Cardiac muscle cell (in vitro differentiated cells and primary cell): ENCODE data around the gene OXLD1. TPM values are rescaled to one million over a fixed set of nuclear protein-coding genes. Genes with fewer than 3 reads are reported as not detected.

ENCODE experiments used
- DNase-seq, 2 donors: peaks; one replicate each; pipeline versions ENCODE4 v3.0.0 to v3.0.0-alpha.2; 2010 to 2017; ENCODE audit warnings: low read depth in 1 of 2, low spot score in 1 of 2
- H3K27ac ChIP-seq: fragments of 200-600 bp; sonication (generic); 2 replicates; pipeline ENCODE4 v1.5.1; 2016
- H3K27me3 ChIP-seq: fragments of 200-600 bp; sonication (generic); 2 replicates; pipeline ENCODE4 v1.6.0; 2016; ENCODE audit warnings: control low read depth
- H3K36me3 ChIP-seq: fragments of 200-600 bp; sonication (generic); 2 replicates; pipeline ENCODE4 v1.5.1; 2016; ENCODE audit warnings: control low read depth
- H3K4me1 ChIP-seq: fragments of 200-600 bp; sonication (generic); 2 replicates; pipeline ENCODE4 v1.8.1; 2017; ENCODE audit warnings: low read depth, mild to moderate bottlenecking, mixed run types
- H3K4me3 ChIP-seq: fragments of 200-600 bp; sonication (generic); 2 replicates; pipeline ENCODE4 v1.5.1; 2016; ENCODE audit warnings: mild to moderate bottlenecking
- H3K9me3 ChIP-seq: fragments of 200-600 bp; sonication (generic); 2 replicates; pipeline ENCODE4 v1.5.1; 2017; ENCODE audit warnings: low read depth, mild to moderate bottlenecking, control low read depth
- polyA plus RNA-seq: library from polyadenylated mRNA; unstranded; fragments of >200 nt; fragmentation: Nextera tagmentation; extraction: Ambion mirVana; gene quantifications from 2 replicates; pipeline ENCODE4 v1.2.1, GENCODE V29; 2016
- total RNA-seq: library from RNA; depleted of rRNA; stranded (reverse); fragments of >200 nt; gene quantifications from 2 replicates; pipeline ENCODE4 v1.2.3, GENCODE V29; 2016
- TF ChIP-seq, protein P1 (sequence below): IDR thresholded peaks from 2 replicates; pipeline ENCODE4 v1.5.1; 2012; ENCODE audit warnings: low read depth, mild to moderate bottlenecking, low read length

Gene OXLD1
- total and polyA plus RNA-seq, 2 experiments from 2014 or later = 100 to 104 TPM

- peak overlapping the region; percentile 66 for H3K27ac ChIP-seq
- no peak overlapping the region for H3K4me3 ChIP-seq
- H3K9me3 ChIP-seq = no peaks in the 10 kb centered on the region
- TF ChIP-seq, protein P1, sequence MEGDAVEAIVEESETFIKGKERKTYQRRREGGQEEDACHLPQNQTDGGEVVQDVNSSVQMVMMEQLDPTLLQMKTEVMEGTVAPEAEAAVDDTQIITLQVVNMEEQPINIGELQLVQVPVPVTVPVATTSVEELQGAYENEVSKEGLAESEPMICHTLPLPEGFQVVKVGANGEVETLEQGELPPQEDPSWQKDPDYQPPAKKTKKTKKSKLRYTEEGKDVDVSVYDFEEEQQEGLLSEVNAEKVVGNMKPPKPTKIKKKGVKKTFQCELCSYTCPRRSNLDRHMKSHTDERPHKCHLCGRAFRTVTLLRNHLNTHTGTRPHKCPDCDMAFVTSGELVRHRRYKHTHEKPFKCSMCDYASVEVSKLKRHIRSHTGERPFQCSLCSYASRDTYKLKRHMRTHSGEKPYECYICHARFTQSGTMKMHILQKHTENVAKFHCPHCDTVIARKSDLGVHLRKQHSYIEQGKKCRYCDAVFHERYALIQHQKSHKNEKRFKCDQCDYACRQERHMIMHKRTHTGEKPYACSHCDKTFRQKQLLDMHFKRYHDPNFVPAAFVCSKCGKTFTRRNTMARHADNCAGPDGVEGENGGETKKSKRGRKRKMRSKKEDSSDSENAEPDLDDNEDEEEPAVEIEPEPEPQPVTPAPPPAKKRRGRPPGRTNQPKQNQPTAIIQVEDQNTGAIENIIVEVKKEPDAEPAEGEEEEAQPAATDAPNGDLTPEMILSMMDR = no peak
- peaks cover 7% of the 10 kb centered on the region for H3K4me1 ChIP-seq
- peaks cover 33% of the 10 kb centered on the region for H3K36me3 ChIP-seq
- DNase-seq = no peak
- no peaks in the 10 kb centered on the region for H3K27me3 ChIP-seq
These were observed 31.0 kb upstream of the OXLD1 start for GRCh38 chr17:81697261-81698044.

DNA sequence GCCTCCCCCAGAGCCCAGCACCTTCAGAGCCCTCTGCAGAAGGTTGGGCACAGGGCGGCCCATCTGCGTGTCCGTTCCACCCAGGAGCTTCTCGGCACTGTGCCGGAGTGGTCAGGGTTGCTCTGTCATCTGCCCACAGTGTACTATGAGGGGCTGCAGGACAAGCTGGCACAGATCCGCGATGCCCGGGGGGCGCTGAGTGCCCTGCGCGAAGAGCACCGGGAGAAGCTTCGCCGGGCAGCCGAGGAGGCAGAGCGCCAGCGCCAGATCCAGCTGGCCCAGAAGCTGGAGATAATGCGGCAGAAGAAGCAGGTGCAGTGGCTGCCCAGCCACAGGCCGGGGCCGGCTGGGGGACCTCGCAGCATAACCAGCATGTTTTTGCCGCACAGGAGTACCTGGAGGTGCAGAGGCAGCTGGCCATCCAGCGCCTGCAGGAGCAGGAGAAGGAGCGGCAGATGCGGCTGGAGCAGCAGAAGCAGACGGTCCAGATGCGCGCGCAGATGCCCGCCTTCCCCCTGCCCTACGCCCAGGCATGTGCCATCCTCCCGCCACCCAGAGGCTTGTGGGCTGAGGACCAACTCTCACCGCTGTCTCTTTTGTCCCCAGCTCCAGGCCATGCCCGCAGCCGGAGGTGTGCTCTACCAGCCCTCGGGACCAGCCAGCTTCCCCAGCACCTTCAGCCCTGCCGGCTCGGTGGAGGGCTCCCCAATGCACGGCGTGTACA lies 30.0 kb upstream of the OXLD1 start:
- no peak for DNase-seq
- H3K4me1 ChIP-seq = no peaks in the 10 kb centered on the region
- TF ChIP-seq, protein P1 = no peak
- no peaks in the 10 kb centered on the region for H3K27me3 ChIP-seq
- peak overlapping the region; percentile 66 for H3K27ac ChIP-seq
- peaks cover 31% of the 10 kb centered on the region for H3K36me3 ChIP-seq
- H3K4me3 ChIP-seq = no peak overlapping the region
- H3K9me3 ChIP-seq = no peaks in the 10 kb centered on the region

DNA sequence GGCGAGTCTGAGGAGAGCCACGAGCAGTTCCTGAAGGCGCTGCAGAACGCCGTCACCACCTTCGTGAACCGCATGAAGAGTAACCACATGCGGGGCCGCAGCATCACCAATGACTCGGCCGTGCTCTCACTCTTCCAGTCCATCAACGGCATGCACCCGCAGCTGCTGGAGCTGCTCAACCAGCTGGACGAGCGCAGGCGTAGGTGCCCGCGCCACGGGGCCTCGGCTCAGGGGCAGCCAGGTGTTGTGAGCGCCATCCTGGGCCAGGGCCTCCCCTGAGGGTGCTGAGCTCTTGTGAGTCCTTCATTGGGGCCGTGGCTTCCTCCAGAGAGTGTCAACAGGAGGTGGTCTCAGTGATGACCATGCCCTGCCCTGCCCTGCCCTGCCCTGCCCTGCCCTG lies 29.4 kb upstream of the OXLD1 start:
- Histone ChIP-seq H3K9me3 (no peaks in the 10 kb centered on the region), H3K27me3 (no peaks in the 10 kb centered on the region), H3K4me1 (no peaks in the 10 kb centered on the region), H3K36me3 (peaks cover 27% of the 10 kb centered on the region), H3K4me3 (no peak overlapping the region), H3K27ac (peak overlapping the region; percentile 66)
- TF ChIP-seq, protein P1 = no peak
- DNase-seq = no peak

DNA sequence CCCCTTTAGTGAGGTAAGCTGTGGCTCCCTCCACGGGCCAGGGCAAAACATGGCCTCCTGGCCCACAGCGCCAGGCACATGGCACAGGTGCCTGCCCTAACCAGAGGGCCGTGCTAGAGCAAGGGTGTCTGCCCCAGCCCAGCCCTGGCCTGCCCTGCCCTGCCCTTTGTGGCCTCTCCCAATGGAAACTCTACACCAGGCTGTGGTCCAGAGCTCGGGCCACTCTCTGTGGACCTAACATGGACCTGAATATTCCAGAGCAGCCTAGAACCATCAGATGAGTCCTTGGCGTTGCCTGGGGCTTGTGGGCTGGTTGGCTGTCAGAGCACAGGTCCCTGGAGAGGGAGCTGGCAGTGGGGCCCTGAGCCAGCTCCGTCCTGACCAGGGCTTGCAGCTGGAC lies 28.8 kb upstream of the OXLD1 start:
- Histone ChIP-seq H3K4me1 (no peaks in the 10 kb centered on the region), H3K9me3 (no peaks in the 10 kb centered on the region), H3K36me3 (peaks cover 28% of the 10 kb centered on the region), H3K4me3 (no peak overlapping the region), H3K27me3 (no peaks in the 10 kb centered on the region), H3K27ac (no peak overlapping the region)
- TF ChIP-seq, protein P1 = no peak
- no peak for DNase-seq

DNA sequence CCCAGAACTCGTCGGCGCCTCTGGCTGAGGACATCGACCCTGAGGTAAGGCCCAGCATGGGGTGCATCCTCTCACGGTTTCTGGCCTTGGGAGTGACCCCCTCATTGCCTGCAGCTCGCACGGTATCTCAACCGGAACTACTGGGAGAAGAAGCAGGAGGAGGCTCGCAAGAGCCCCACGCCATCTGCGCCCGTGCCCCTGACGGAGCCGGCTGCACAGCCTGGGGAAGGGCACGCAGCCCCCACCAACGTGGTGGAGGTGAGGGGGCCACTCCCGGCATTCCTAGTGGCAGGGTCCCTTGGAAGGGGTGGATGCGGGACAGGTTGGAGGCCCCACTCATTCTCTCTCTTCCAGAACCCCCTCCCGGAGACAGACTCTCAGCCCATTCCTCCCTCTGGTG lies 28.4 kb upstream of the OXLD1 start:
- TF ChIP-seq, protein P1 = no peak
- no peak for DNase-seq
- no peaks in the 10 kb centered on the region for H3K9me3 ChIP-seq
- no peak overlapping the region for H3K4me3 ChIP-seq
- H3K27me3 ChIP-seq = no peaks in the 10 kb centered on the region
- H3K4me1 ChIP-seq = no peaks in the 10 kb centered on the region
- H3K36me3 ChIP-seq = peaks cover 28% of the 10 kb centered on the region
- H3K27ac ChIP-seq = no peak overlapping the region
